ENCODE measurements around the gene KCNB1.

DNA sequence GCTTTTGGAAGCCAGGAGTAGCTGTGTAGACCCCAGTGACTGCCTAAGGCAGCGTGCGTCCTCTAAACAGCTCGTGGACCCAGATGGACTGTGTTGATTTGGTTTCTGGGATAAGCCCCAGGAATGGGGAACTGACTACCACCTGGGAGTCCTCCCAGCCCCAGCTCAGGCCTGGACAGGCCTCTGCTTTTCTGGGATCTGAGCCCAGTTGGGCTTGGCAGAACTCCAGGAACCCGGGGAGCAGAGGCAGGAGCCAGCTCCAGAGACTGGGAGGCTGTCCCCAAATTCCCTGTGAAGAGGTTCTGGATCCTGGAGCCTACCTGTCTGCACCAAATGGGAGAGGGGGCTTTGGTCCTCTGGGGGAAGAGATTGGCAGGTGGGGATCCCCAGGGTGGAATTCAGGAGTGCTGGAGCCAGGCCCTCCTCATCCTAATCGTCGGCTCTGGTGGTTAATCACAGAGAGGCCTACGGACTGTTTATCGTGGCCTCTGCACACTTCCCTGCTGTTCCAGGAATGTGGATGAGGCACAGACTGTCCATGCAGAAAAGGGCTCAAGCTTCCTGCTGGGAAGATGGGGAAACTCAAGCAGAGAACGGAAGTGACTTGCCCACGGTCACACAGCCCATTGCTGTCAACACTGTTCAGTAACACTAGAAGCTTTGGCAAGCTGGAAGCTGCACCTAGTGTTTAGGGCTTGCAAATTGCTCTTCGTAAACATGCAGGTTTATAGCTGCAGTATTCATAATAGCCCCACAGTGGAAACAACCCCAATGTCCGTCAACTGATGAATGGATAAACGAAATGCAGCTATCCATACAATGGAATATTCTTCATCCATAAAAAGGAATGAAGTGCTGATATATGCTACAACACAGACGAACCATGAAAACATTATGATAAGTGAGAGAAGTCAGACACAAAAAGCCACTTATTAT is 100.6 kb downstream of the KCNB1 start:
- TF ChIP-seq, protein P1, sequence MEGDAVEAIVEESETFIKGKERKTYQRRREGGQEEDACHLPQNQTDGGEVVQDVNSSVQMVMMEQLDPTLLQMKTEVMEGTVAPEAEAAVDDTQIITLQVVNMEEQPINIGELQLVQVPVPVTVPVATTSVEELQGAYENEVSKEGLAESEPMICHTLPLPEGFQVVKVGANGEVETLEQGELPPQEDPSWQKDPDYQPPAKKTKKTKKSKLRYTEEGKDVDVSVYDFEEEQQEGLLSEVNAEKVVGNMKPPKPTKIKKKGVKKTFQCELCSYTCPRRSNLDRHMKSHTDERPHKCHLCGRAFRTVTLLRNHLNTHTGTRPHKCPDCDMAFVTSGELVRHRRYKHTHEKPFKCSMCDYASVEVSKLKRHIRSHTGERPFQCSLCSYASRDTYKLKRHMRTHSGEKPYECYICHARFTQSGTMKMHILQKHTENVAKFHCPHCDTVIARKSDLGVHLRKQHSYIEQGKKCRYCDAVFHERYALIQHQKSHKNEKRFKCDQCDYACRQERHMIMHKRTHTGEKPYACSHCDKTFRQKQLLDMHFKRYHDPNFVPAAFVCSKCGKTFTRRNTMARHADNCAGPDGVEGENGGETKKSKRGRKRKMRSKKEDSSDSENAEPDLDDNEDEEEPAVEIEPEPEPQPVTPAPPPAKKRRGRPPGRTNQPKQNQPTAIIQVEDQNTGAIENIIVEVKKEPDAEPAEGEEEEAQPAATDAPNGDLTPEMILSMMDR (IDR thresholded peaks at IDR 0.05) = no peak
- no peak for TF ChIP-seq POLR2A (IDR thresholded peaks at IDR 0.05)

Measured in uterus (tissue), 2 donors.